HUDEP-2 (cell line): ENCODE results near the gene LMAN1L.

ENCODE experiments used
- DNase-seq, 76 experiments: peaks; one replicate each; lab custom pipeline; 2025; ENCODE audit not compliant: unreplicated experiment in 76 of 76; lab: John Stamatoyannopoulos, UW

Gene LMAN1L

GRCh38 chr15:74809956-74810355 lies 2.7 kb upstream of the LMAN1L start:
- no peak for DNase-seq

DNA sequence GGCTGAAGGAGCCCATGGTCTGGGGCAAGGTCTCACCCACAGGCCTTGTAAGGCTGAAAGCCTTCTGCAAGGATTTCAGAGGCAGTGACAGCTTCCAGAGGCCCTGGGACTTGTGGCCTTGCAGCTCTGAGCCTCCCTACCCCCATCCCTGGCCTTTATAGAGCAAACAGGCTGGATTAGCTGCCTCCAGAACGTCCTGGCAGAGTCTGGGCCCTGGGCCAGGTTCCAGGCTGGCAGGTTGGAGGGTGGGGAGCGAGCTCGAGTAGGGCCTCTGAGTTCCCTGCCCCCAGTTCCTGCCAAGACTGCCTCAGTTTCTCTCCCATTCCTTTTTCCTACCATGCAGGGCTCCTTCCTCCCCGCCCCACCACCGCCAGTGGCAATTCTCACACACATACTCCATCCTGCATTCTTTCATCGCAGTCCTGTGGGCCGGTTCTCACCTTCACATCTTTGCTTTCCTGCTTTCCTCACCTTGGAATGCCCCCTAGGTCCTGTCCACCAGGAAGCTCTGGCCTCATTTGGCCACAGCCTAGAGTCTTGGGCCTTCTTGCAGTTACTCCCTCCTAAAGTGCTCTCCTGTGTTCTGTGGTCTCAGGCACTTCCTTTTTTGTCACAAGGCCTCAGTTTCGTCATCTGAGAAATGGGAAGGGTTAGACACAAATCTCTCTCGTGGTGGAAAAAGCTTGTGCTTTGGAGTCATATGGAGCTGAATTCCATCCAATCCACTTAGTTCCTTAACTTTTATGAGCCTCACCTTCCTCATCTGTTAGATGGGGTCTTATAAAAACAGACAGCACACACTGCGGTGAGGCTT lies 2.7 kb downstream of the LMAN1L start:
- no peak for DNase-seq

- no peak for DNase-seq
Measured at GRCh38 chr15:74815961-74816360, 3.3 kb downstream of the LMAN1L start.

GRCh38 chr15:74816624-74817369 lies 4.2 kb downstream of the LMAN1L start:
- DNase-seq, result no peak

GRCh38 chr15:74817370-74817737 lies 4.7 kb downstream of the LMAN1L start:
- peak in 11 of 76 experiments; percentile 7 to 43 (median 18) for DNase-seq

DNA sequence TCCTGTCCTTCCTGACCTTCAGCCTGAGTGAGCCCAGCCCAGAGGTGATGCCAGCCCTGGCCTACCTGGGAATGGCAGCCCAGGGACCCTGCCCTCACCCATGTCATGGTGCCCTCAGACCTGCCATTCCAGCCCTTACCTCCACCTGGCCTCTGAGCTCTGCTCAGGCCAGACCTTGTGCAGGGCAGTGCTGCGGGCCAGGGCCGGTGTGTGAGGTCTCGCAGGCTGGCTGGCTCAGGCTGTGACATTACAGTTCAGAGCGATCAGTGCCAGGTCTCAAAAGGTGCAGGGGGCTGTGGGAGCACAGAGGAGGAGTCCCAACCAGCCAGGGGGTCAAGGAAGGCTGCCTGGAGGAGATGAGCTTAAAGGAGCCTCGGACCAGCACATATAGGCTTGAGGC lies 7.4 kb downstream of the LMAN1L start:
- no peak for DNase-seq

DNA sequence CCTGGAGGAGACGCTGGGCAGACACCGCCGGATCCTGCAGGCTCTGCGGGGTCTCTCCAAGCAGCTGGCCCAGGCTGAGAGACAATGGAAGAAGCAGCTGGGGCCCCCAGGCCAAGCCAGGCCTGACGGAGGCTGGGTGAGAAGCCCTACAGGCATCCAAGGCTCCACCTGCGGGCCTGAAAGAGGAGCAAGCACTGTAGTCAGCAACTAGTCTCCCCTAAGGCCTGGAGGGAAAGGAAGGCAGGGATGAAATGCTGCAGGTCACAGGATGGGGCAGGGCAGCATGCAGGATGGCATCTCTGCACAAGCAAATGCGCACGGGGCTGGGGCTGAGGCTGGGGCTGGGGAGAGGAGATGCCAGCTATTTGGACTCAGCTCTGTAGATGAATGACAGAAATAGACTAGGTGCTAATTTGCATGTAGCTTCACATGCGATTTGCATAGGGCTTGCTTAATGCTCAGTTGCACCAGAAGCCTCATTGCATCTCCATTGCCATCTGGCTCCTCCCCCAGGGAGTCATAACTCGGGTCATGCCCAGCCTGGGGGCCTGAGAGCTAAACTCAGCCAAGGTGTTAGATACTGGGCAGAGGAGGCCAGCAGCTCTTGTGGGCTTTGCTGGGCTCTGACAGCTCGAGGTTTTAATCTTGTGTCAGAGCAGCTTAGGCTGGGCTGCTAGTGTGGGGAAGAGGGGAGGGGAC lies 8.6 kb downstream of the LMAN1L start:
- DNase-seq, result no peak

DNA sequence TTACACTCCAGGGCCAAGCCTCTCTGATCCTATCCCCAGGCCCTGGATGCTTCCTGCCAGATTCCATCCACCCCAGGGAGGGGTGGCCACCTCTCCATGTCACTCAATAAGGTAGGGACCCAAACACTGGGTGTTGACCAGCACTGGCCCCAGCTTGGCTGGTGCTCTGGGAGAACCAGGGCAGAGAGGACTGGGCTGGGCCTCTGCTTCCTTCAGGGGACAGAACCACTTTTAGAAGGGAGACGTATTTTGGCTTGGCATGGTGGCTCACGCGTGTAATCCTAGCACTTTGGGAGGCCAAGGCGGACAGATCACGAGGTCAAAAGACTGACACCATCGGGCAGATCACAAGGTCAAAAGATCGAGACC lies 9.1 kb downstream of the LMAN1L start:
- no peak for DNase-seq

GRCh38 chr15:74822233-74822632 lies 9.6 kb downstream of the LMAN1L start:
- DNase-seq, result no peak

- DNase-seq, result no peak
Measured at GRCh38 chr15:74823324-74823723, 10.7 kb downstream of the LMAN1L start.

DNA sequence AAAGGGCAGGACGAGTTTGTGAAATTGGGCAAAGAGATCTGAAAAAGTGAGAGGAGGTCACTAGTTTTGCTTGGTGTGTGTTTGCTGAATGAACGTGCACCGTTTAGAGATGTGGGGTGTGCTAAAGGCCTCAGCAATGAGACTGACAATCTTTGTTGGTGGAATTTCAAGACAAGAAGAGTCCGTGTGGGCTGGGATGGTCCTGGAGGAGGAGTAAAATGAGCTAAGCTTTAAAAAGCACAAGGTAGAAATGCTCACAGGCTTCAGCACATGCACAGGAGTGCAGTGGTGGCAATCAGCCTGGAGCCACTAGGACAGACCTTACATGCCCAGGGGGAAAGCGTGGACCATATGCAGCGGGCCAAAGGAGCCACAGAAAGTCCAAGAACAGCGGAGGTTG lies 12.3 kb downstream of the LMAN1L start:
- no peak for DNase-seq

DNA sequence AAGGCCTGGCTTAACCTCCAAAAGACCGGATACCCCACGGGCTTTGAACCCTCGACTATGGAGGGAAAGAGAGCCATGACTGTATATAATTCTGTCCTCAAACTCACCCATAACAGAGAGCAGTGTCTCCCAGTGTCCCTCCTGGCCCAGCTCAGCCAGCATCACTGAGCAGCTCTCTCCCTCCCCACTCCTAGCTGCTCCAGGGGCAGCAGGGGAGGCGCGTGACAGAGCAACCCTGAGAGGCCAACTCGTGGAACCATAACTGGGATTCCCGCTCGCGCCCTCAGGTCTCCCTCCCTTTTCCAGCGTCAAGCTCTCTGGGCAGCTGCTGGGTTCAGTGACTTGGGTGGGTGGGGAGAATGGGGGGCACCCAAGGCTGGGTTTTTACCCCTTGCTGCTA lies 13.2 kb downstream of the LMAN1L start:
- DNase-seq, result no peak

- DNase-seq, result peak in 24 of 76 experiments; percentile 5 to 49 (median 21)
Measured at GRCh38 chr15:74826364-74826819, 13.8 kb downstream of the LMAN1L start, which contains the start of gene CPLX3. Gene CPLX3 (plus strand): TSS chr15:74826627. CDS start chr15:74826704, 77 bp downstream.

- DNase-seq, result no peak
Measured at GRCh38 chr15:74826921-74827320, 14.3 kb downstream of the LMAN1L start.

DNA sequence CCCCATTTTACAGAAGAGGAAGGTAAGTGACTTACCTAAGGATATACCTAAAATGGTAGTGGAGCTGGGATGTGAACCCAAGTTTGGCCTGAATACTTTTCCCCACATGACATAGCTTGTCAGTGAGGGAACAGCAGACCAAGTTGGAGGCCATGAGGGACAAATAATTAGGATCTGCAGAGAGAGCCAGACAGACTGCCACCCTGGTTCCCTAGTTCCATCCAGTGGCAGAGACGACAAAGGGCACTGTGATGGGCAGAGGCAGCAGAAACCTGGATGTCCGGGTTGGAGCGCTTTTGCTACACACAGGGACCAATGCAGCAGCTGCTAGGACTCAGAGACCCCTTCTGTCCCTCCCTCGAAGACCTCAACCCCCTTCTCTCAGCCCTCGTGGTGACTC lies 15.0 kb downstream of the LMAN1L start:
- no peak for DNase-seq

- DNase-seq, result no peak
Measured at GRCh38 chr15:74828835-74829234, 16.2 kb downstream of the LMAN1L start.

DNA sequence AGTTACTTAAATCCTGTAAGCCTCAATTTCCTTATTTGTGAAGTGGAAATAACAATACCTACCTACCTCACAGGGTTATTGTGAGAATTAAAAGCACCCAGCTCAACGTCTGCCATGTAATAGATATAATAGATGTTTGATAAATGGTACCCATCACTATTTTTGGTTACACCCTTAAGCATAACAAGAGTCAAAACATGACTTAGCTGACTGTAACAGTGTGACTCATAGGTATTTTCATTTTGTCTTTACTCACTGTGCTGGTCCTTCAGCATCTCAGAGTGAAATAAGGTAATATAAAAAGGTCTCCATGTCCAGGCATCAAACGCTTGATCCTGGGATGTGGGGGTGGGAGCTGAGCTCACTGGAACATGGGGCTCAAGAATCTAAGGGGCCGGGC lies 16.9 kb downstream of the LMAN1L start:
- DNase-seq, result no peak

DNA sequence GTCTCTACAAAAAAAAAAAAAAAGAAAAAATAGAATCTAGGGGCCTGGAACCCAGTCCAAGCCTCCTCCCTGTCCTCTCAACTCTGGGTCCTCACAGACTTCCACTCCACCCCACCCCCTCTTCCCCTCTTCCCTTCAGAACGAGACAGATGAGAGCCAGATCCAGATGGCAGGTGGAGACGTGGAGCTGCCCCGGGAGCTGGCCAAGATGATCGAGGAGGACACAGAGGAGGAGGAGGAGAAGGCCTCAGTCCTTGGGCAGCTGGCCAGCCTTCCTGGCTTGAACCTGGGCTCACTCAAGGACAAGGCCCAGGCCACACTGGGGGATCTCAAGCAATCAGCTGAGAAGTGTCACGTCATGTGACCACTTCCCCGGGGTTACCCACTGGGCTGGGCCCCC lies 17.4 kb downstream of the LMAN1L start:
- DNase-seq, result no peak

DNA sequence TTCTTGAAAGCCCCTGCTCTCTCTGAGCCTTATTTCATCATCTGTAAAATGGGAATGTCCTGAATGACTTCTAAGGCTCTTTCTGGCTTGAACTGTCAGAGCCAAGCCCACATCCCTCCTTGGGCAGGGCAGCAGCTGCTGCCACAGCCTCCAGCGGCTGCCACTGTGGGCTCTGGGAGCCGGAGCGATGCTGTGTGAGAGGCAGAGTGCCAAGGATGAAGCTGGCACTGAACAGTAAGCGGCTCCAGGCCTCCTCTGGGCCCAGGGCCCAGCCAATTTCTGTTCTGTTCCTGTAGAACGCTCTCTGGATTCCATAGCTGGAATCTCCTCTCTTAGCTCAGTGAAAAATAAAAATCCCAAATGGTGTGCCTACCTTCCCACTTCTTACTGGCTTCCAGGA lies 18.2 kb downstream of the LMAN1L start:
- DNase-seq, result no peak

DNA sequence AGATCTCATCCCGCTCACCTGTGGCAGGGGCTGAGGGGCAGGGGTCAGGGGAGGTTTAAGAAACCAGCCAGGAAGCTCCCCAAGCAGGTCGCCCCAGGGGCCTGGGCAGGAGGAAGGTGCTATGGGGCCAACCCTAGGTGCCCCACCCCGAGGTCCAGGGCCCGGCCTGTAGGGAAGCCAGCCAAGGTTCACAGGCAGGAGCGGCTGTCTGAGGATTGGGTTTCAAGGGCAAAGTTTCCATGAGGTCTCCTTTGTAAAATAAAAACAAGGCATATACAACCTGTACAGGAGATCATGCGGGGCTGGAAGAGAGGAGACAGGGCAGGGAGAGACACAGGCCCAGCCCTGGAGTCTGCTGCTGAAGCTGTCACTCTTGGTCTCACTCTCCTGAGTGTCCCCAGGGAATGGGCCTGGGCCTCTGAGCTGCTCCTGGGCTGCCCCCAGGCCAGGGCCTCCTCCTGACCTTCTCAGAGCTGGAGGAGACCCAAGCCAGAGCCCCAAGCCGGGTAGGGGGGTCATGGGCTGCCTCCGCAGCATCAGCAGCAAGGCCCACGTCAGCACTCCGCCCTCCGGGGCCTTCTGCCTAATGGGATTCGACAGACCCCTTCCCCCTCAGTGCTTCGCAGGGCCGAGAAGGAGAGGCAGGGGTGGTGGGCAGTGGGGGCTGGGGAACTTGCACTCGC lies 19.3 kb downstream of the LMAN1L start:
- no peak for DNase-seq

DNA sequence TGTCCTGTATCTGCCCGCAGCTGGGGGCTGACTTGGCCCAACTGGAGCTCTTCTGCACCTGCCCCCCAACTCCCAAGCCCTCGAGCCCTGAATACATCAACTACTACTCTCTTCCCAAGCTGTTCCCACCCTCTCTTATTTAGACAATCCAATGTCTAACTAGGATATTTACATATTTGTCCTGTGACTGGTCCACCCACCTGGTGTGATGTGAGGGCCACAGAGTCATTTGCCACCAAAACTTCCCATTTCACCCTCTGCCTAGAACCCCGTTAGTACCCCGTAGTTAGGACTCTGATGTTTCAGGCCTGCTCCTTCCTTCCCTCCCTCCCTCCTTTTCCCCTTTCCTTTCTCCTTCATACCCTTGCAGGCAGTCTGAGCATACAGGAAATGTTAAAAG lies 20.2 kb downstream of the LMAN1L start:
- no peak for DNase-seq
